ENCODE results near the gene ICA1L.
"Not testable (repeated sequence)": the region's sequence is repeated elsewhere in the genome, so short reads cannot be mapped to it uniquely, and the experiment has no call there.

ICA1L gene

DNA sequence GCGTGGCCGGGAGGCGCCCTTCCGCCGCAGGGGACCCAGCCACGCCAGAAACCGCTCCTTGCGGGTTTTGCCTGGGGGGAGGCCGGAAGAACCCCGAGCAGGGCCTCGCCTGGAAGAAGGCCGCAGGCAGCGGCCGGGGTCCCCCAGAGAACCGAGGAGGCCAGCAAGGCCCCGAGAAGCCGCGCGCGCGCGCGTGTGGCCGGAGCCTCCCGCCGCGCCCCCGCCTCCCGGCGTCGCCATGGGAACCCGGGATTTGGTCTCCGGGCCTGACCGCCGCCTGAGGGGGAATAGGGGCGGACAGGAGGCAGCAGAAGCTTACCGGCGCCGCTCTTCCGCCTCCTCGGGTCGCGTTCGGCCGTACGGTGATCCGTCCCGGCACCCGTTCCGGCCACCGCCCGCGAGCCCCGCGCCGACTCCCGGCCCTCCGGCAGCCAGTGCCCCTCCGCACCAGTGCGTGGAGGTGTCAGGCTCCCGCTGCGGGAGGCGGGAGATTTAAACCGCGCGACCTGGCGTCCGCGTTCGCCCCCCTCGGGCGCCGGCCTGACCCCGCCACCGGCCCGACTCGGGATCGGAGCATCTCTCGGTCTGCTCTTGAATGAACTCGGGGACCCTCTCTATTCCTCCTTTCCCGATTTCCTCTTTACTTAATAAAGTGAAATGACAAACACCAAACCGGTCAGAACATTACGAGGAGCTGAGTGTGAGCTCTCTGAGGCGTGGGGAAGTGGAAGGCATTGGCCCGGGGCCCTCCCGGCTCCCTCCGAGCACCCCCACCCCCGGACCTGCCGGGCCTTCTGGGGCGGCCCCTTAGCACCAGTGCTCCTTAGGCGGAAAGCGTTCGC, at the start of gene ICA1L:
ICA1L (minus strand) TSS at position 467 of the 842 bp plus-strand sequence. CDS start 42,757 bp downstream, outside the sequence.
- peak; percentile 37 for DNase-seq

DNA sequence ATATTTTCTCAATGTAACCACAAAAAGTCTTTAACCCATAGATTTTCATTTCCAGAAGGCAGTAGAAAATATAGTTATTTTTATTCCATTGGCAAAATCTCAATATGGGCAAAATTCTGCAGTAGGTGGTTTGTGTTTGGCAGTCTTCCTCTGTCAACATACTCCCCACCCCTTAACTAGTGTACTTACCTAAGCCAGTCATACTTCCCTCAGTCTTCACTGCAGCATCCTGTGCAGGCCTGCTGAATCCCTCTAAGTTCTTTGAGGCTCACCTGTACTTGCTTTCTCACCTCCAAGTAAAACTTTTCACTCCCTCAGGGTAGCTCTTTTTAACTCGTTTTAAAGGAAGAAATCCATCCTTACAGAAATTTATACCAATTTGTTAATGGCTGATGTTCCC, 47.3 kb upstream of the ICA1L start:
- no peak for DNase-seq

DNA sequence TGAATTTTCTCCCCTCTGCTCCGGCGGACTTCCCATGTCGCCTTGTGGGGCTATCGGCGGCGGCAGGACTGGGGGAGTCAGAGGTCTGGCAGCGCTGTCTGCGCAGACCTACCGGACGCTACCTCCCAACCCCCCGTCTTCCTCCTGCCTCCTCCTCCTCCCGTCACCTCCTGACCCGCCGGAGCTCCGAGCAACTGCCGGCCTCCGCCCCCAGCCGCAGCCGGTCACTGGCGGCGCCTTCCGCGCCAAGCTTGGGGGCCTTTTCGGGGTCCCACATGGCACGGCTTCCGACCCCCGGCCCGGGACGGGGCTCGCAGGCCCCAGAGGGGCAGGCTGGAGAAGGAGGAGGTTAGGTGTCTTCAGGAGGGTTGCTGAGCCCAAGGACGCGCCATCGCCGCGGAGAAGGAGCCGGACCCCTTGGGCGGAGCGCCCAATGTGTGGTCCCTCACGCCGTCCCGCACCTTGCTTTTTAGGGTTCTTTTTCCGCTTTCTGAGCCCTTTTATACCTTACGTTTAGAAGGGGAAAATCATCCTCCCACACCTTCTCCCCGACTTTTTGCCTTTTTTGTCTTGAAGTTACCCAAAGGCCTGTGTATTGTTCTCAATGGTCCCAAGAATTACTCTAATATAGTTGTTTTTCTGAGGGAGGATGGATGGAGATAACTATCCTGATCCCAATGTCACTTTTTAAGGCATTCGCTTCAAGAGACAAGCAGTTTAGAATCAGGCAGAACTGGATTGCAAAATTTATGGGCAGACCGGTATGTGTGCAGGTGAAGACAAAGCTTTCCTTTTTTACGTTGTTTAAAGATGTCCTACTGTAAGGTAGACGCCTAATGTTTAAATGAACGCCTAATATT, 41.0 kb upstream of the ICA1L start:
- DNase-seq, result not testable (repeated sequence)

DNA sequence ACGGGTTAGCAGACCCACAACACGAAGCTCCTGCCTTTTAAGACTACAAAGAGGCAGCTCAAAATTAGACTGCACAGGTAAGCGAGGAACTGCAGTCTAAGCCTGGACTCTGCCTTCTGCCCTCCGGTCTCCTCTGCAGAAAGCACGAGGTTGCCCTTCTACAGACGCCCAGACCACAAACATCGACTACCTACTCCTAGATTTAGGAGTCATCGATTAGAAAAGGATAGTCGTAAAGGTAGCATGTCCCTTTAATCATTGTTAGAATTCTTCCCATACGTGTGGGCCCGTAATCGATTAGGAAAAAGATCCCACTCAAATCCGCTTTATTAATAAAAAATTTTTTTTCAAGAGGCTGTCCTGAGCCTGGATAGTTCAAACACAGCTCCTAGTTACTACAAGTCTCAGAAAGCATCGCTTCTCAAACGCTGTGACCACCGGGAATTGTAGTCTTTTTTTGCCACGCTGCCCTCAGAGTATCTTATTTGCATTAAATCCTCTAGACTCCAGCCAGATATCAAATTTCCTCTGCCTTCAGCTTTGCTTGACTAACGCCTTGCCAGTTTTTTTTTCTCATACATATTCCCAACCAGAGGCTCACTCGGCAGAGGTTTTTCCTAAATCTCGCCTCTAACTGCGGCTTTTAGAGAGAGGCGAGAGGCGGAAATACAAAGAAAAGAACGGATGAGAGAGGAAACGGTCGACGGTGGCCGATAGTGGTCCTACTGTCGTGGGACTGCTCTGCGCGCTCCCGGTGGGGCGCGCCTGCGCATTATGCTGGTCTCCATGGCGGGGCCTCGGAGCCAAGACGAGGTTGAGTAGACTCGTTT, 40.2 kb upstream of the ICA1L start, which contains the start of the genes CARF and WDR12:
CARF (plus strand) TSS at position 764 of the 830 bp plus-strand sequence. CDS start 29,628 bp downstream, outside the sequence.
WDR12 (minus strand) TSS at position 162 of the 830 bp plus-strand sequence. CDS start 197 bp downstream, outside the sequence.
- peak; percentile 89 for DNase-seq

DNA sequence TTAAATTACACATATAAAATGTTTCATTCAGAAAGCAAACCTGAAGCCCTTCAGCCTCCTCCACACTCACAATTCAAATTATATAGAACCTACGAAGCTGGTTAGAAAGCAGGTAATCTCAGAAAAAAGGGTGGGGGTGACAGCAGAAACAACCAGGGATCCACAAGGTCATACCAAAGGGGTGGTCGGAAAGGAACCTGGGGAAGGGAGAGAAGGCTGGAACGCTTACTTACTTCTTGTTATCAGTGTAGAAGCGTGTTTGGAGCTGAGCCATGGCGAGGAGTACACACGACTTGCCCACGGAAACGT, 39.6 kb upstream of the ICA1L start:
- no peak for DNase-seq

DNA sequence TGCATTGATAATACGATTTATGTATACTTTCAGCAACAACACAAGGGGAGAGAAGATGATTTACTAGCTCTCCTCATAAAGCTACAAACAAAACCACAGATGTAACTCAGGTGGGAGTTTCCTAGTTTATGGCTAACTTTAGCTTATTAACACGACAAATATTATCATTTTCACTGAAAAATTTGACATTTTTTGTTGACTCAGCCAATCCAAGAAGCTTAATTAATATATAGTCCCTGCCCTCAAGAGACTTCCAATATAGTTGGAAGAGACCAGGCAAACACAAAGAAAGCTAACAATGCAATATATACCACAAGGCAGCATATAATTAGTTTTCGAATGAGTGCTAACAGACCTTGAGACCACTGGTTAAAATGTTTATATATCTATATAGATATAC, 39.1 kb upstream of the ICA1L start:
- DNase-seq, result no peak

DNA sequence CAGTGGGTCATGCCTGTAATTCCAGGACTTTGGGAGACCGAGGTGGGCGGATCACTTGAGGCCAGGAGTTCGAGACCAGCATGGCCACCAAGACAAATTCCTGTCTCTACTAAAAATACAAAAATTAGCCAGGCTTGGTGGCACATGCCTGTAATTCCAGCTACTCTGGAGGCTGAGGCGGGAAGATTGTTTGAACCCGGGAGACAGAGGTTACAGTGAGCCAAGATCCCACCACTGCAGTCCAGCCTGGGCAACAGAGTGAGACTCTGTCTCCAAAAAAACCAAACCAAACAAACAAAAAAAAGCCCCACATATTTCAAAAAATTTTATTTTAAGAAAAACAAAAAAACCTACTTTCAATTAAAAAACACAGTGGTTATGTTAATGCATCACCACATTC, 38.7 kb upstream of the ICA1L start:
- not testable (repeated sequence) for DNase-seq

DNA sequence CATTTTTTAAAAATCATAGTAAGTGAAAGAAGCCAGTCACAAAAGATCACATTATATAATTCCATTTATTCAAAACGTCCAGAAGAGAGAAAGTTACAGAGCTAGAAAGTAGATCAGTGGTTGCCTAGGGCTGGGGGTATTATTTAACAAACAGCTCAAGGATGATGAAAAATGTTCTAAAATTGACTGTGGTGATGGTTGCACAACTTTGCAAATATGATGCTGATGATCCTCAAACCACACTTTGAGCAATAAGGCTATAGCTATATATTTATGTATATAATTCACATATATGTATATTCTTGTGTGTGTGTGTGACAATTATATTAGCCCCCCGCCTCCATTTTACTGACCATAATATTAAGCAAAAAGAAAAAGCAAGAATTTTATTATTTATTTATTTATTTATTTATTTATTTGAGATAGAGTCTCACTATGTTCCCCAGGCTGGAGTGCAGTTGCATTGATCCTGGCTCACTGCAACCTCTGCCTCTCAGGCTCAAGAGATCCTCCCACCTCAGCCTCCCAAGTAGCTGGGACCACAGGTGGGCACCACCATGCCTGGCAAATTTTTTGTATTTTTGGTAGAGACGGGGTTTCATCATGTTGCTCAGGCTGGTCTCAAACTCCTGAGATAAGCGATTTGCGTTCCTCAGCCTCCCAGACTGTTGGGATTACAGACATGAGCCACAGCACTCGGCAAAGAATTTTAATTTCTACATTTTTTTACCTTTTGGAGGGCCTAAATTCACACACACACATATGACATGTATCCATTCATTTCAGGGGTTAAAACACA, 38.0 kb upstream of the ICA1L start:
- no peak for DNase-seq

DNA sequence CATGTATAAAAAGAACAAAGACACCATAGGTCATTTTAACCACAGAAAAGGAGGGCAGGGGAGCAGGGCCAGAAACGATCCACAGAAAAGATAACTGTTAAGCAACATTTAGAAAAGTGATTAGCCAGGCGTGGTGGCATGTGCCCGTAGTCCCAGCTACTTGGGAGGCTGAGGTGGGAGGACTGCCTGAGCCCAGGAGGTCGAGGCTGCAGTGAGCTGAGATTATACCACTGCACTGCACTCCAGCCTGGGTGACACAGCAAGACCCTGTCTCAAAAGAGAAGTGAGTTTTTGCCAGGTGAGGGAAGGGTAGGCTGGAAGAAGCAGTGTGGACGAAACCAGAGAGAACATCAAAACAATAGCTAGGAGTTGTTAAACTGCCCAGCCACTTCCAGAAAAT, 36.6 kb upstream of the ICA1L start:
- DNase-seq, result no peak

DNA sequence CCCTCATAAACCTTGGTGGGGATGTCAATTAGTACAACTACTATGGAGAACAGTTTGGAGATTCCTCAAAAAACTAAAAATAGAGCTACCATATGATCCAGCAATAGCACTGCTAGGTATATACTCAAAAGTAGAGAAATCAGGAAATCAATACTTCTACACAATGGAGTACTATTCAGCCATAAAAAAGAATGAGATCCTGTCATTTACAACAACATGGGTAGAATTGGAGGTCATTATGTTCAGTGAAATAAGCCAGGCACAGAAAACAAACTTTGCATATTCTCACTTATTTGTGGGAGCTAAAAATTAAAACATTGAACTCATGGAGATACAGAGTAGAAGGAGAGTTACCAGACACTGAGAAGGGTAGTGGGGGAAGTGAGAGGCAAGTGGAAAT, 33.9 kb upstream of the ICA1L start:
- DNase-seq, result not testable (repeated sequence)

DNA sequence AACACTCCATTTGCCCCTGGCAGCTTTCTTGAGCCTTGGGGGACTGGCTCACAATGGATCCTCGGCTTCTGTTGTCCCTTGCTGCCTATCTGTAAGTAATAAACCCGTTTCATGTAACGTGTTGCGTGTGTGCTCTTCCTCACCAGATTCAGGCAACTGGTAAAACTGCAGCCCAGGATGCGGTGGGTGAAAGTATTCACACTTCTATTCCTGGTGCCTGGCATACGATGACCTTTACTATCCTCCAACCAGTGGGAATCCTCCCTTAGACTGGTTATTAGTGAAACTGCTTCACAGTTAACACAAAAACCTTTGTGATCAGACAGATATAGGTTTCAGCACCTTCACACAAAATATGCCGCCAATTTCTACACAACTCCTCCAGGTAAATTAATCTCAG, 13.6 kb upstream of the ICA1L start:
- DNase-seq, result no peak

DNA sequence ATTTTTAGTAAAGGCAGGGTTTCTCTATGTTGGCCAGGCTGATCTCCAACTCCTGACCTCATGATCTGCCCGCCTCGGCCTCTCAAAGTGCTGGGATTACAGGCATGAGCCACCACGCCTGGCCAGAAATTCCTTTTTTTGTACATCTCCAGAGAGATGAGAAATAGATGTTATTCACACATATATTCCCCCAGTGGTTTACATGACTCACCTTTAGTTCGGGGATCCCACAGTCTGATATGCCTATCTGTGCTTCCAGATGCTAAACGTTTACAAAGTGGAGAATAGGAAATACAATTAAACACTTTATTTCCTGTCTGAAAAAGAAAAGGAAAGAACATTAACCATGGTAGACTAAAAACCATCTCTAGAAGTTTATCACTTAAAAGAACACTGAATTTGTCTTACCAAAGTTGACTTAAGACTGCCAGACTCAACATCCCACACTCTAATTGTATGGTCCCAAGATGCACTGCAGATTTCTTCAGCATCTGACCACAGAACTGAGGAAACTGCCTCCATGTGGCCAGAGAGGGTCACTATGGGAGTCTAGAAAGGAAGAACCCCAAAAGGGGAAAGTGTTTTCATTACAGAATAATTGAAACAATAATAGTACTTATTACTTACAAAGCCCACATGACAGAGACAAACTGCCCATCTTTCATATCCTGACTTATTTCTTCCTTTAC, 12.6 kb upstream of the ICA1L start:
- DNase-seq, result no peak

DNA sequence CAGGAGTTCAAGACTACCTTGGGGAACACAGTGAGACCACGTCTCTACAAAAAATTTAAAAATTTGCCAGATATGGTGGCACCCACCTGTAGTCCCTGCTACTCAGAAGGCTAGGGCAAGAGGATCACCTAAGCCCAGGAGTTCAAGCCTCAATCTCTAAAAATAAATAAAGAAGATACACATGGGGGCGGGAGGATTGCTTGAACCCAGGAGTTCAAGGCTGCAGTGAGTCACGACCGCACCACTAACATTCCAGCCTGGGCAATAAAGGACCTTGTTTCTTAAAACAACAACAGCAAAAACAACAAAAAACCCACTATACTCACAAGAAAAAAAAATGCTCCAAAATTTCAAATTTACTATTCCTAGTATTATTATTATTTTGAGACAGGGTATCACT, 10.0 kb upstream of the ICA1L start:
- no peak for DNase-seq

DNA sequence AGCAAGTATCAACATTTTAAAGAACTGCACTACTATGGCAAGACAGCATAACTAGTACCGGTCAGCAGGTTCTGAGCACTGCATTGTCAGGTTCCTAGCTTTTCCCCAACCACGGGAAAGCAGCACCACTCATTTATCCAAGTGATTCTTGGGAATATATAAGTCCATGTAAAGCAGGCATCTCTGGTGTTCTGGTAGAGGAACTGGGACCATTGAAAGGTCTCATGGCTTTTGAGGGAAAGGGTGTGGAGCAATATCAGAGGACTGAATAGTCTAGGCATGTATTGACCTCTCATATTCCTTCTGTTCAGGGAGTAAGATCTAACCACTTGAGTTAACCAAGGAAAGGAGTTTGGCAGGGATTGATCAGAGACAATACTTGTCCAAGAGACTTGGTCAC, 6.1 kb upstream of the ICA1L start:
- DNase-seq, result no peak

DNA sequence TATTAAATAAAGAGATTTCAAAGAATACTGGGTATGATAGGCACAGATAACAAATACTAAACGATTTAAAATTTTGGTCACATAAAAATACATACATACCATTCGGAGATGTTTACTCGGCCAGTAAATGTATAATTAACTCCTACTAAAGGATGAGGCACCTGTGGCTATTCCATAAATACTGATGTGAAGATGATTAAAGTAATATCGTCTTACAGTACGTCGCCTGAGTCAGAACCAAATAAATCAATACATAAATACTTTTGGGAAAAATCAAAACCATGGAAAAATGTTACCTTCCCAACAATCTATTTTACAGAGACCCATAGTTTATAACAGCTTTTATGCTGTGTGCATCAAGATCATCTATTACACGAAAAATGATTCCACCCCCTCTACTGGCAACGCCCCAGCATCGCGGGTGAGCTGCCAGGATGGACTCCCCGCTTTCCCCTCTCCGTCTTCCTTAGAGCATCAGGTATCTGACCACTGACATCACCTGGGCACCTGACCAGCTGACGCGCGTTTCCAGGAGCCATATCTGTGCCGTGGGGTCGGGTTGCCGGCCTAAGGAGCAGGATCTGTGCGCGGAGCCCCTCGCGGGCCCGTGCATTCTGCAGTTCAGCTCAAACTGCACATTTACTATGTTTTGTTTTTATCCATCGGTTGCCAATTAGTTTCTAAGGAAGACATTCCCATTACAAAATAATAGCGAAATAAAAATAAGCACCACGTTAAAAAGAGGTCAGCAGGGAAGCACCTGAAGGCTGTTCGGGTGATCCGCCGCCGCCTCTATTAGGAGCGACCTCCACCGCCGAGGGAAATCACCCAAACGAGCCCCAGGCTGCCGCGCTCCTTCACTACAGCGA, 901 bp downstream of the ICA1L start:
- peak; percentile 60 for DNase-seq

DNA sequence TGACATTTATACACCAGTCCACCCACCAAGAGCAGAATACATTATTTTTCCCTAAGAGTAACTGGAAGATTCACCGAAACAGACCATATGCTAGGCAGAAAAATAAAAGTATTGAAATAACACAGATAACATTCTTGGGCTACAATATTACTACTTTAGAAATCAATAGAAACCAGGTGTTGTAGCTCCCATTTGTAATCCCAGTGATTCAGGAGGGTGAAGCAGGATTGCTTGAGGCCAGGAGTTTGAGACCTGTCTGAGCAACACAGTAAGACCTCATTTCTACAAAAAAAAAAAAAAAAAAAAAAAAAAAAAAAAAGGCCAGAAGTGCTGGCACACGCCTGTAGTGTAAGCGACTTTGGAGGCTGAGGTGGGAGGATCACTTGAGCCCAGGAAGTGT, 9.6 kb downstream of the ICA1L start:
- no peak for DNase-seq

DNA sequence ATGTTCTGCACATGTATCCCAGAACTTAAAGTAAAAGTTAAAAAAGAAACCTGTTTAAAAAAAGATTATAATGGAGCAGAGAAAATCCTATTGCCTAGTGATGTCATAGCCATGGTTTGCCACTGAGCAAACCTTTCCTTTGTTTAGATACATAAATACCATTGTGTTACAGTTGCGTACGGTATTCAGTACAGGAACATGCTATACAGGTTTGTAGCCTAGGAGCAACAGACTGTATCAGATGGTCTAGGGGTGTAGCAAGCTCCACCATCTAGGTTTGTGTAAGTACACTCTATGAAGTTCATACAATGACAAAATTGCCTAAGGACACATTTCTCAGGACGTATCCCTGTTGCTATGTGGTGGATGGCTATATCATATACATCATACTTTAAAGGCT, 13.0 kb downstream of the ICA1L start:
- DNase-seq, result no peak

DNA sequence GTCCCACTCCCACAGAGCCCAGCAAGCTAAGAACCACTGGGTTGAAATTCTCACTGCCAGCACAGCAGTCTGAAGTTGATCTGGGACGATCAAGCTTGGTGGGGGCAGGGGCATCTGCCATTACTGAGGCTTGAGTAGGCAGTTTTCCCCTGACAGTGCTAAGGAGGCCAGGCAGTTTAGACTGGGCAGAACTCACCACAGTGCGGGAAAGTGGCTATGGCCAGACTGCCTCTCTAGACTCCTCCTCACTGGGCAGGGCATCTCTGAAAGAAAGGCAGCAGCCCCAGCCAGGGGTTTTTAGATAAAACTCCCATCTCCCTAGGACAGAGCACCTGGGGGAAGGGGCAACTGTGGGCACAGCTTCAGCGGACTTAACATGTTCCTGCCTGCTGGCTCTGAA, 22.2 kb downstream of the ICA1L start:
- not testable (repeated sequence) for DNase-seq

DNA sequence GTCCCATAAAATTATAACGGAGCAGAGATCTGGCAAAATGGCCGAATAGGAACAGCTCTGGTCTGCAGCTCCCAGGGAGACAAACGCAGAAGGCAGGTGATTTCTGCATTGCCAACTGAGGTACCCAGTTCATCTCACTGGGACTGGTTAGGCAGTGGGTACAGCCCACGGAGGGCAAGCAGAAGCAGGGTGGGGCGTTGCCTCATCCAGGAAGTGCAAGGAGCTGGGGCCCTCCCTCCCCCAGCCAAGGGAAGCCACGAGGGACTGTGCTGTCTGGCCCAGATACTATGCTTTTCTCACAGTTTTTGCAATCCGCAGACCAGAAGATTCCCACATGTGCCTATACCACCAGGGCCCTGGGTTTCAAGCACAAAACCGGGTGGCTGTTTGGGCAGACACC, 22.8 kb downstream of the ICA1L start:
- DNase-seq, result peak; percentile 25

Measured in CD4-positive, alpha-beta T cell treated with Interleukin-15 for 1 hour (primary cell).